IPS-20b (cell line): ENCODE results near the gene SARNP.

ENCODE experiments used
- H3K27ac ChIP-seq: one replicate; pipeline ENCODE4 v1.5.1; 2013; ENCODE audit warnings: low read length
- H3K27me3 ChIP-seq: 2 replicates; pipeline ENCODE4 v1.6.1; 2013; ENCODE audit warnings: mild to moderate bottlenecking, low read length, inconsistent platforms; ENCODE audit not compliant: insufficient read depth
- H3K36me3 ChIP-seq: 2 replicates; pipeline ENCODE4 v1.6.1; 2013; ENCODE audit warnings: low read depth, mild to moderate bottlenecking, inconsistent platforms, low read length, moderate library complexity; ENCODE audit not compliant: insufficient read depth
- H3K4me1 ChIP-seq: 2 replicates; pipeline ENCODE4 v1.6.1; 2013; ENCODE audit warnings: mild to moderate bottlenecking, control low read depth, inconsistent platforms, low read length, moderate library complexity; ENCODE audit not compliant: insufficient read depth
- H3K4me3 ChIP-seq: 2 replicates; pipeline ENCODE4 v1.5.1; 2013; ENCODE audit warnings: mild to moderate bottlenecking, low read length, inconsistent platforms
- H3K9ac ChIP-seq: 2 replicates; pipeline ENCODE4 v1.6.1; 2013; ENCODE audit warnings: low read depth, mild to moderate bottlenecking, inconsistent platforms, low read length, moderate library complexity
- H3K9me3 ChIP-seq: 2 replicates; pipeline ENCODE4 v1.6.1; 2013; ENCODE audit warnings: mild to moderate bottlenecking, low read depth, low read length, inconsistent platforms; ENCODE audit not compliant: insufficient read depth

Gene SARNP

DNA sequence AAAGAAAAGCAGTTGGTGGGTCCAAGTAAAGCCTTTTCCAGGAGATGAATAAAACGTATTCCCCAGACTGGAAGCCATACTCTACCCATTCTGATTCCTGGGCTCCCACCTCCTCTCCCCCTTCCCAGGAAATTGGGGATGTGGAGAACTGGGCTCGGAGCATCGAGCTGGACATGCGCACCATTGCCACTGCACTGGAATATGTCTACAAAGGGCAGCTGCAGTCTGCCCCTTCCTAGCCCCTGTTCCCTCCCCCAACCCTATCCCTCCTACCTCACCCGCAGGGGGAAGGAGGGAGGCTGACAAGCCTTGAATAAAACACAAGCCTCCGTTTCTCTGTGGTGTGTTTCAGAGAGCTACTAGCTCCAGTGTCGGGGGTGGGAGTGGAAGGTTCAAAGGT lies 98.2 kb downstream of the SARNP start:
- Histone ChIP-seq H3K4me3 (no peak overlapping the region), H3K27ac (no peak overlapping the region), H3K36me3 (peaks cover 17% of the 10 kb centered on the region), H3K27me3 (no peaks in the 10 kb centered on the region), H3K4me1 (peaks cover 27% of the 10 kb centered on the region), H3K9ac (peak overlapping the region; percentile 97; the same call in 1 of the 2 replicates), H3K9me3 (no peaks in the 10 kb centered on the region)

GRCh38 chr12:55718624-55719275 lies 98.8 kb downstream of the SARNP start:
- H3K27ac ChIP-seq, result peak overlapping the region; percentile 90
- no peaks in the 10 kb centered on the region for H3K9me3 ChIP-seq
- peaks cover 27% of the 10 kb centered on the region for H3K4me1 ChIP-seq
- no peaks in the 10 kb centered on the region for H3K27me3 ChIP-seq
- peak overlapping the region; percentile 97; the same call in 1 of the 2 replicates for H3K9ac ChIP-seq
- H3K4me3 ChIP-seq, result peak overlapping the region; percentile 97; the same call in 1 of the 2 replicates
- H3K36me3 ChIP-seq, result peaks cover 11% of the 10 kb centered on the region

GRCh38 chr12:55718015-55718414 lies 99.5 kb downstream of the SARNP start:
- Histone ChIP-seq H3K27me3 (0 out of 2 replicates have a peak, but pooled peaks cover under 1% of the 10 kb centered on the region), H3K9ac (peak overlapping the region; percentile 97; the same call in 1 of the 2 replicates), H3K36me3 (peaks cover 4% of the 10 kb centered on the region), H3K4me1 (peaks cover 27% of the 10 kb centered on the region), H3K9me3 (no peaks in the 10 kb centered on the region), H3K4me3 (peak overlapping the region; percentile 97; the same call in 1 of the 2 replicates), H3K27ac (peak overlapping the region; percentile 90)

DNA sequence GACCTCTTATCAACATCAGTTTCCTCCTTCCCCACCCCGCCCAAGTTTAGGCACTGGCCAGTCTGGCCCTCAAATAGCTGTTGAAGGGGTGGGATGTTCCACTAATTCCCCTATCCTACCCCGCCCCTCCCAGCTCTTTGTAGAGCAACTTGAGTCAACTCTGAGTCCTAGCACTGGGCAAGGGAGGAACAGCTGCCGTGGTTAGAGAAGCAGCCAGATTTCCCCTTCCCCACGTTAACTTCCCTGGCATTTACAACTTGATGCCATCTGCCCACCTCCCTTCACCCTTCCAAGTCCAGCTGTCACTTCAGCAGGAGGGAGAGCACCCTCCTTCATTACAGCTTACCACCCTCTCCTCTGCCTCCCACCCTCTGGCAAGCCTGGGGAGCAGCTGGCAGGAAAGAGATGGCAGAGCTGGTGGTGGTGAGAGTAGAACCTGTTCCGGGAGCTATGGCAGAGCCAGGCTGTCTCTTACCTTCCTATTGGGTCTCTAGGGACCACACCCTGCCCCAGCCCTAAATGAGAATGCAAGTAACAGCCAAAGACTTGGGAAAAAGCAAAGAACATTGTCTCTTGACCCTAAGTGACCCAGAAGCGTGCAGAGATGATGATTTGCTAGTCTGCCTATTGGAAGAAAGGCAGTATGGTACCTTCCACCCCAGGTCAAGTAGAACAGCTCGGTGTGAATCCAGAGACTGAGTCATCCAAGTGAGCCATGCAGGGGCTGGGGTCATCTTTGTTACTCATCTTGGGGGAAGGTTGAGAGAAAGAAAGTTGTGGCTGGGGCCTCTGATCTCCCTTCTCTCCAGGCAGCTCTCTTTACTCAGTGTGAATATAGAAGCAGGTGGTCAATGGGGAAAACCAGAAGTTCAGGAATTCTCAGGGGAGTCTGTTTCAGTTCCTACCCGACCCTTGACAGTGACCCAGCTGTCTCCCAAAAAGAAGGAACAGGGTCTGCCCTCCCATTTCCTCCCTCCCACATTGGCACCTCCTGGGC lies 100.2 kb downstream of the SARNP start:
- H3K9me3 ChIP-seq, result no peaks in the 10 kb centered on the region
- H3K27me3 ChIP-seq, result peaks cover 7% of the 10 kb centered on the region; the same call in 1 of the 2 replicates
- peak overlapping the region; percentile 90 for H3K27ac ChIP-seq
- no peaks in the 10 kb centered on the region; the same call in 1 of the 2 replicates for H3K36me3 ChIP-seq
- peak overlapping the region; percentile 97 for H3K4me3 ChIP-seq
- H3K4me1 ChIP-seq, result peaks cover 27% of the 10 kb centered on the region
- peak overlapping the region; percentile 97; the same call in 1 of the 2 replicates for H3K9ac ChIP-seq

- Histone ChIP-seq H3K9me3 (no peaks in the 10 kb centered on the region), H3K4me1 (peaks cover 27% of the 10 kb centered on the region), H3K27me3 (peaks cover 11% of the 10 kb centered on the region; the same call in 1 of the 2 replicates), H3K36me3 (no peaks in the 10 kb centered on the region; the same call in 1 of the 2 replicates), H3K9ac (peak overlapping the region; percentile 97; the same call in 1 of the 2 replicates), H3K4me3 (peak overlapping the region; percentile 97), H3K27ac (peak overlapping the region; percentile 89)
Observed at GRCh38 chr12:55716582-55716957, 101.0 kb downstream of the SARNP start.

DNA sequence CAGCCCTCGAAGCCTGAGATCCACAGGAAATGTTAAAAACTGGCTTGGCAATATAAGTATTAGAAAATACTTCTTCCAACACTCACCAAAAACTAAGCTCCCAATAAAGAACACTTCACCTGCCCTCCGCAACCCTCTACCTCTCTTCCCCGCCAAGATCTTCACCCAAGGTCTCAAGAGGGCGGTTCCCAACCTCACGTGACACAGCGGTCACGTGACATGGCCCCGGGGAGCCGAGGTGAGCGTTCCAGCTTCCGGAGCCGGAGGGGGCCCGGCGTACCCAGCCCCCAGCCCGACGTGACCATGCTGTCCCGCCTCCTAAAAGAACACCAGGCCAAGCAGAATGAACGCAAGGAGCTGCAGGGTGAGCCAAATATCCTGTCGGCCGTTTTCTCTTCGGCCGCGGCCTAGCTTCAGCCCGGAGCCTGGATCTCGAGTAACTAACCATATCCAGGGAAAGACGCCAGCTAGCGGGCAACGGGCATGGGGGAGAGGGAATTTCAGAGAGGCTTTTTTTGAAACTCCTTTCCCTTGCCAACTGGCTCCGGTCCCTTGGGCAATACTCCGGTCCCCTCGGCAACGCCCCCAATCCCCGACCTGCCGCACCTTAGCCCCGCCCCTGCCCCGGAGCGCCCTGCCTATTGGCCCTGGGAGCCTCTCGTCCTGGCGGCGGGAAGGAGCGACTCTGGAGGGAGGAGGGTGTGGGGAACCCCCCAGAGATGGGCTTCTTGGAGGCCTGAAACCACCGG lies 101.5 kb downstream of the SARNP start, which contains the start of gene BLOC1S1:
Gene BLOC1S1 (plus strand): TSS at position 214 of the 749 bp plus-strand sequence. CDS start 6 bp downstream, at position 220.
- Histone ChIP-seq H3K9me3 (no peaks in the 10 kb centered on the region), H3K36me3 (no peaks in the 10 kb centered on the region; the same call in 1 of the 2 replicates), H3K27ac (peak within 1 kb of the TSS; percentile 89), H3K9ac (peak within 1 kb of the TSS; percentile 97), H3K4me3 (peak within 1 kb of the TSS; percentile 97), H3K4me1 (peaks cover 27% of the 10 kb centered on the region), H3K27me3 (peaks cover 11% of the 10 kb centered on the region; the same call in 1 of the 2 replicates)

- H3K4me3 ChIP-seq, result peak overlapping the region; percentile 97
- H3K27ac ChIP-seq, result peak overlapping the region; percentile 89
- peaks cover 11% of the 10 kb centered on the region; the same call in 1 of the 2 replicates for H3K27me3 ChIP-seq
- H3K36me3 ChIP-seq, result no peaks in the 10 kb centered on the region; the same call in 1 of the 2 replicates
- H3K4me1 ChIP-seq, result peaks cover 27% of the 10 kb centered on the region
- no peaks in the 10 kb centered on the region for H3K9me3 ChIP-seq
- peak overlapping the region; percentile 97; the same call in 1 of the 2 replicates for H3K9ac ChIP-seq
Observed at GRCh38 chr12:55715169-55715764, 102.3 kb downstream of the SARNP start.

GRCh38 chr12:55713721-55714120 lies 103.8 kb downstream of the SARNP start:
- no peaks in the 10 kb centered on the region for H3K9me3 ChIP-seq
- H3K9ac ChIP-seq, result no peak overlapping the region
- H3K36me3 ChIP-seq, result no peaks in the 10 kb centered on the region; the same call in 1 of the 2 replicates
- H3K4me1 ChIP-seq, result peaks cover 28% of the 10 kb centered on the region
- peaks cover 21% of the 10 kb centered on the region for H3K27me3 ChIP-seq
- H3K4me3 ChIP-seq, result no peak overlapping the region
- H3K27ac ChIP-seq, result no peak overlapping the region

DNA sequence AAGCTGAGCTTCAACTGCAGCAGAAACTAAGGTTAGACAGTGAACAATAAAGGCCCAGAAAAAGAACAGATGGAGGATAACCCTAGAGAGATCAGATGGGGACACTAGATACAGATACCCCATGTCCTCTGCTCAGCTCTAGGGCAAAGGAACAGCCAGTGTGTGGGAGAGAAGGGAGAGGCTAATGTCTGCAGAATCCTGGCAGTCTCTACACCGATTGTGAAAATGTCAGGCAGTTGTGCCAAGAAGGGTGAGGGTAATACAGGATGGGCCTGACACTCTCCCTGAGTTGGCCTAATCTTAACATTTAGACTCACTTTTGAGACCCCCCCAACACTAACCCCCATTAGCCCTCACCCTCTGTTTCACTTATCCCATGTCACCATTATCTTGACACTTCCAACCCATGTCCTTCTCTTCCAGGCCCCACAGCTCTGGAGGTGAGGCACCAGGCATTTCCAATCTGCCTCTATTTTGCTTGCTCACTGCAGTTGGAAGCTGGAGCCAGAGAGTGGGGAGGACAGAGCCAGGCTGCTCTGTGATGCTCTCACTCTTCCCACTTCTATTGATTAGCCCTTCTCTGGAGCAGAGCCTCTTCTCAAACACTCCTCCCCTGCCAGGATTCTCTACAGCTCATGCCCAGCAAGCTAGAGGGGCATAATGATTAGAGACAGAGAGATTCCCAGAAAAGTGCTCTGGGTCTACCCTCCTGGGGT lies 104.7 kb downstream of the SARNP start:
- Histone ChIP-seq H3K27me3 (peaks cover 24% of the 10 kb centered on the region), H3K9ac (no peak overlapping the region), H3K9me3 (no peaks in the 10 kb centered on the region), H3K4me1 (peaks cover 24% of the 10 kb centered on the region; the same call in 1 of the 2 replicates), H3K36me3 (no peaks in the 10 kb centered on the region), H3K27ac (no peak overlapping the region), H3K4me3 (no peak overlapping the region)
